HG03135 (cell line): ENCODE data around the gene SCUBE2.
"Not testable (repeated sequence)": the region's sequence is repeated elsewhere in the genome, so short reads cannot be mapped to it uniquely, and the experiment has no call there.

Experiments used
- ATAC-seq: cut with Tn5 transposase; IDR thresholded peaks from one replicate; pipeline ENCODE4 v1.9.1; 2021; ENCODE audit warnings: mild to moderate bottlenecking, moderate library complexity; ENCODE audit not compliant: unreplicated experiment

Gene SCUBE2

GRCh38 chr11:9013373-9013772 is 78.0 kb downstream of the SCUBE2 start:
- ATAC-seq, result no peak

GRCh38 chr11:9009538-9009937 is 81.9 kb downstream of the SCUBE2 start:
- ATAC-seq, result not testable (repeated sequence)

- ATAC-seq, result no peak
These were observed 82.7 kb downstream of the SCUBE2 start for GRCh38 chr11:9008661-9009060.

- no peak for ATAC-seq
These were observed 83.3 kb downstream of the SCUBE2 start for GRCh38 chr11:9008011-9008550.

- no peak for ATAC-seq
These were observed 86.3 kb downstream of the SCUBE2 start for GRCh38 chr11:9005087-9005486.

GRCh38 chr11:9004183-9004926 is 87.0 kb downstream of the SCUBE2 start:
- no peak for ATAC-seq

GRCh38 chr11:9003573-9004182 is 87.7 kb downstream of the SCUBE2 start, which contains the start of gene NRIP3:
TSS of gene NRIP3 (minus strand) at chr11:9004001. CDS start at chr11:9003935, 66 bp downstream.
- no peak for ATAC-seq

GRCh38 chr11:9002920-9003572 is 88.4 kb downstream of the SCUBE2 start:
- ATAC-seq, result no peak

- ATAC-seq, result no peak
These were observed 89.7 kb downstream of the SCUBE2 start for GRCh38 chr11:9001736-9002135.

GRCh38 chr11:8998017-8998416 is 93.4 kb downstream of the SCUBE2 start:
- no peak for ATAC-seq

GRCh38 chr11:8997451-8997850 is 93.9 kb downstream of the SCUBE2 start:
- no peak for ATAC-seq

- no peak for ATAC-seq
These were observed 101.9 kb downstream of the SCUBE2 start for GRCh38 chr11:8989453-8989852.

GRCh38 chr11:8988329-8989234 is 102.8 kb downstream of the SCUBE2 start:
- no peak for ATAC-seq

- ATAC-seq, result no peak
These were observed 104.0 kb downstream of the SCUBE2 start for GRCh38 chr11:8987446-8987845.

- ATAC-seq, result not testable (repeated sequence)
These were observed 104.6 kb downstream of the SCUBE2 start for GRCh38 chr11:8986772-8987171.

- ATAC-seq, result no peak
These were observed 105.9 kb downstream of the SCUBE2 start for GRCh38 chr11:8985462-8985861.

- ATAC-seq, result no peak
These were observed 107.8 kb downstream of the SCUBE2 start for GRCh38 chr11:8983552-8983951.

- ATAC-seq, result no peak
These were observed 110.9 kb downstream of the SCUBE2 start for GRCh38 chr11:8980485-8980884.

GRCh38 chr11:8979365-8979764 is 112.0 kb downstream of the SCUBE2 start:
- not testable (repeated sequence) for ATAC-seq

- no peak for ATAC-seq
These were observed 118.3 kb downstream of the SCUBE2 start for GRCh38 chr11:8973121-8973520.

GRCh38 chr11:8971924-8972316 is 119.5 kb downstream of the SCUBE2 start:
- no peak for ATAC-seq
